Neural cell (in vitro differentiated cells): ENCODE results near the gene FBXO48. TPM values are rescaled to one million over a fixed set of nuclear protein-coding genes. Genes with fewer than 3 reads are reported as not detected.

Experiments used
- H2AFZ ChIP-seq: fragments of 200-600, 300-800 bp; sonication (generic), shearing (Covaris generic); 2 replicates; pipeline ENCODE4 v1.6.0; 2014; ENCODE audit warnings: low read depth, mild to moderate bottlenecking, antibody characterized with exemption, low read length, moderate library complexity
- H3F3A ChIP-seq: fragments of 200-600 bp; shearing (Covaris generic); 2 replicates; pipeline ENCODE4 v1.6.1; 2016; ENCODE audit warnings: mild to moderate bottlenecking, moderate library complexity, mixed read lengths, antibody characterized with exemption, low read length; ENCODE audit not compliant: insufficient read depth, poor library complexity, severe bottlenecking
- H3K27ac ChIP-seq: fragments of 200-600, 300-800 bp; sonication (generic), shearing (Covaris generic); 2 replicates; pipeline ENCODE4 v1.5.1; 2014; ENCODE audit warnings: mild to moderate bottlenecking, low read length, moderate library complexity
- H3K27me3 ChIP-seq: fragments of 300-800, 200-600 bp; sonication (generic), shearing (Covaris generic); 2 replicates; pipeline ENCODE4 v1.6.0; 2014; ENCODE audit warnings: mild to moderate bottlenecking, low read depth, low read length, moderate library complexity; ENCODE audit not compliant: insufficient read depth
- H3K36me3 ChIP-seq: fragments of 300-800, 200-600 bp; sonication (generic), shearing (Covaris generic); 2 replicates; pipeline ENCODE4 v1.5.1; 2014; ENCODE audit warnings: mild to moderate bottlenecking, antibody characterized with exemption, low read length, moderate library complexity; ENCODE audit not compliant: insufficient read depth
- H3K4me2 ChIP-seq: fragments of 300-800, 200-600 bp; sonication (generic), shearing (Covaris generic); 2 replicates; pipeline ENCODE4 v1.6.0; 2014; ENCODE audit warnings: mild to moderate bottlenecking, low read length
- H3K4me3 ChIP-seq: fragments of 300-800, 200-600 bp; sonication (generic), shearing (Covaris generic); 2 replicates; pipeline ENCODE4 v1.5.1; 2014; ENCODE audit warnings: mild to moderate bottlenecking, low read length, moderate library complexity
- H3K79me2 ChIP-seq: fragments of 200-600 bp; shearing (Covaris generic); replicated peaks from 2 replicates; pipeline ENCODE4 v1.6.0; 2014; ENCODE audit warnings: mild to moderate bottlenecking, low read length, moderate library complexity; ENCODE audit not compliant: insufficient read depth
- H3K9ac ChIP-seq: fragments of 300-800, 200-600 bp; sonication (generic), shearing (Covaris generic); 2 replicates; pipeline ENCODE4 v1.6.1; 2016; ENCODE audit warnings: mild to moderate bottlenecking, low read length, mixed read lengths
- H3K9me2 ChIP-seq: fragments of 200-600 bp; shearing (Covaris generic); 2 replicates; pipeline ENCODE4 v1.6.1; 2016; ENCODE audit warnings: mild to moderate bottlenecking, low read length, mixed read lengths; ENCODE audit not compliant: insufficient read depth
- H3K9me3 ChIP-seq: fragments of 200-600, 300-800 bp; sonication (generic), shearing (Covaris generic); 2 replicates; pipeline ENCODE4 v1.6.1; 2016; ENCODE audit warnings: mild to moderate bottlenecking, mixed run types, low read length, moderate library complexity, mixed read lengths
- H4K20me1 ChIP-seq: fragments of 200-600 bp; shearing (Covaris generic); 2 replicates; pipeline ENCODE4 v1.6.1; 2016; ENCODE audit warnings: mild to moderate bottlenecking, mixed run types; ENCODE audit not compliant: insufficient read depth
- EP300 ChIP-seq: fragments of 450-650 bp; conservative IDR thresholded peaks from 2 replicates; pipeline ENCODE4 v1.6.1; 2014; ENCODE audit warnings: antibody characterized with exemption, mild to moderate bottlenecking, moderate library complexity; ENCODE audit not compliant: poor library complexity, severe bottlenecking
- EZH2 ChIP-seq: fragments of 200-600, 300-800 bp; shearing (Covaris generic), sonication (generic); IDR thresholded peaks from 2 replicates; pipeline ENCODE4 v1.6.1; 2014; ENCODE audit warnings: antibody characterized with exemption, low read length, borderline replicate concordance, mild to moderate bottlenecking; ENCODE audit not compliant: insufficient read depth, poor library complexity, severe bottlenecking
- MXI1 ChIP-seq: fragments of 450-650 bp; conservative IDR thresholded peaks from 2 replicates; pipeline ENCODE4 v1.6.1; 2014; ENCODE audit warnings: antibody characterized with exemption, mild to moderate bottlenecking; ENCODE audit not compliant: poor library complexity, severe bottlenecking
- POLR2AphosphoS5 ChIP-seq: IDR thresholded peaks from 2 replicates; pipeline ENCODE4 v1.6.1; 2012
- RAD21 ChIP-seq: fragments of 450-650 bp; conservative IDR thresholded peaks from 2 replicates; pipeline ENCODE4 v1.6.1; 2014; ENCODE audit warnings: antibody characterized with exemption, mild to moderate bottlenecking, moderate library complexity
- SMC3 ChIP-seq: fragments of 450-650 bp; conservative IDR thresholded peaks from 2 replicates; pipeline ENCODE4 v1.6.1; 2014; ENCODE audit warnings: antibody characterized with exemption, mild to moderate bottlenecking, moderate library complexity; ENCODE audit not compliant: poor library complexity
- TAF1 ChIP-seq: IDR thresholded peaks from 2 replicates; pipeline ENCODE4 v1.6.1; 2012; ENCODE audit warnings: low read depth
- polyA plus RNA-seq: library from polyadenylated mRNA; depleted of rRNA; stranded (reverse); fragments of >200 nt; gene quantifications from 2 replicates; pipeline ENCODE4 v1.2.3, GENCODE V29; 2014
- TF ChIP-seq, protein P1 (sequence below): fragments of 450-650 bp; IDR thresholded peaks from 2 replicates; pipeline ENCODE4 v1.5.1; 2014; ENCODE audit warnings: antibody characterized with exemption, mild to moderate bottlenecking, moderate library complexity; ENCODE audit not compliant: poor library complexity, severe bottlenecking
- TF ChIP-seq, protein P2 (sequence below): IDR thresholded peaks from 2 replicates; pipeline ENCODE4 v1.6.1; 2012; ENCODE audit warnings: borderline replicate concordance

The FBXO48 gene
- polyA plus RNA-seq, 1 donor from 2014 or later: 0.45 TPM

DNA sequence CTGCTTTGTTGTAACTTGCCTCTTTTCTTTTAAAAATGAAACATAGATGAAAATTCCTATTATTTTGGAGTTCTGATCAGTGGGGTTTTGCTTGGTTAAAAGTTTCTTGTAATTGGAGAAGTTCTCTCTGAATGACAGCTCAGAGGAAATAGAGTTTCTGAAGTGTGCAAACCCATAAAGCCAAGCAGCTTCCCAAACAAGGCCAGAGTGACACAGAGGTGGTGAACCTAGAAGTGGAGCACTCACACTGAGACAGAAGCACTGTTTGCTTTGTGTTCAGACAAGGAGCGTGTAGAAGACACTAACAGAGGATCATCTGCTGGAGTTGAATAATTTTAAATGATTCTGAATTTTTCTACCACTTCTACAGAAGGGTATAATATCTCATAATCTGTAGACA, 49.2 kb downstream of the FBXO48 start:
- Histone ChIP-seq H3K9me3 (no peaks in the 10 kb centered on the region), H3K4me3 (no peak overlapping the region), H3K9ac (no peak overlapping the region), H2AFZ (no peak overlapping the region), H4K20me1 (no peaks in the 10 kb centered on the region), H3K79me2 (no peaks in the 10 kb centered on the region), H3K27ac (no peak overlapping the region), H3F3A (no peaks in the 10 kb centered on the region), H3K9me2 (no peaks in the 10 kb centered on the region), H3K36me3 (no peaks in the 10 kb centered on the region), H3K4me2 (no peak overlapping the region), H3K27me3 (no peaks in the 10 kb centered on the region)
- TF ChIP-seq MXI1 (no peak), TAF1 (no peak), EP300 (no peak), RAD21 (no peak), EZH2 (no peak), SMC3 (no peak), POLR2AphosphoS5 (no peak)
- TF ChIP-seq, protein P1, sequence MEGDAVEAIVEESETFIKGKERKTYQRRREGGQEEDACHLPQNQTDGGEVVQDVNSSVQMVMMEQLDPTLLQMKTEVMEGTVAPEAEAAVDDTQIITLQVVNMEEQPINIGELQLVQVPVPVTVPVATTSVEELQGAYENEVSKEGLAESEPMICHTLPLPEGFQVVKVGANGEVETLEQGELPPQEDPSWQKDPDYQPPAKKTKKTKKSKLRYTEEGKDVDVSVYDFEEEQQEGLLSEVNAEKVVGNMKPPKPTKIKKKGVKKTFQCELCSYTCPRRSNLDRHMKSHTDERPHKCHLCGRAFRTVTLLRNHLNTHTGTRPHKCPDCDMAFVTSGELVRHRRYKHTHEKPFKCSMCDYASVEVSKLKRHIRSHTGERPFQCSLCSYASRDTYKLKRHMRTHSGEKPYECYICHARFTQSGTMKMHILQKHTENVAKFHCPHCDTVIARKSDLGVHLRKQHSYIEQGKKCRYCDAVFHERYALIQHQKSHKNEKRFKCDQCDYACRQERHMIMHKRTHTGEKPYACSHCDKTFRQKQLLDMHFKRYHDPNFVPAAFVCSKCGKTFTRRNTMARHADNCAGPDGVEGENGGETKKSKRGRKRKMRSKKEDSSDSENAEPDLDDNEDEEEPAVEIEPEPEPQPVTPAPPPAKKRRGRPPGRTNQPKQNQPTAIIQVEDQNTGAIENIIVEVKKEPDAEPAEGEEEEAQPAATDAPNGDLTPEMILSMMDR: no peak
- TF ChIP-seq, protein P2, sequence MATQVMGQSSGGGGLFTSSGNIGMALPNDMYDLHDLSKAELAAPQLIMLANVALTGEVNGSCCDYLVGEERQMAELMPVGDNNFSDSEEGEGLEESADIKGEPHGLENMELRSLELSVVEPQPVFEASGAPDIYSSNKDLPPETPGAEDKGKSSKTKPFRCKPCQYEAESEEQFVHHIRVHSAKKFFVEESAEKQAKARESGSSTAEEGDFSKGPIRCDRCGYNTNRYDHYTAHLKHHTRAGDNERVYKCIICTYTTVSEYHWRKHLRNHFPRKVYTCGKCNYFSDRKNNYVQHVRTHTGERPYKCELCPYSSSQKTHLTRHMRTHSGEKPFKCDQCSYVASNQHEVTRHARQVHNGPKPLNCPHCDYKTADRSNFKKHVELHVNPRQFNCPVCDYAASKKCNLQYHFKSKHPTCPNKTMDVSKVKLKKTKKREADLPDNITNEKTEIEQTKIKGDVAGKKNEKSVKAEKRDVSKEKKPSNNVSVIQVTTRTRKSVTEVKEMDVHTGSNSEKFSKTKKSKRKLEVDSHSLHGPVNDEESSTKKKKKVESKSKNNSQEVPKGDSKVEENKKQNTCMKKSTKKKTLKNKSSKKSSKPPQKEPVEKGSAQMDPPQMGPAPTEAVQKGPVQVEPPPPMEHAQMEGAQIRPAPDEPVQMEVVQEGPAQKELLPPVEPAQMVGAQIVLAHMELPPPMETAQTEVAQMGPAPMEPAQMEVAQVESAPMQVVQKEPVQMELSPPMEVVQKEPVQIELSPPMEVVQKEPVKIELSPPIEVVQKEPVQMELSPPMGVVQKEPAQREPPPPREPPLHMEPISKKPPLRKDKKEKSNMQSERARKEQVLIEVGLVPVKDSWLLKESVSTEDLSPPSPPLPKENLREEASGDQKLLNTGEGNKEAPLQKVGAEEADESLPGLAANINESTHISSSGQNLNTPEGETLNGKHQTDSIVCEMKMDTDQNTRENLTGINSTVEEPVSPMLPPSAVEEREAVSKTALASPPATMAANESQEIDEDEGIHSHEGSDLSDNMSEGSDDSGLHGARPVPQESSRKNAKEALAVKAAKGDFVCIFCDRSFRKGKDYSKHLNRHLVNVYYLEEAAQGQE: no peak

DNA sequence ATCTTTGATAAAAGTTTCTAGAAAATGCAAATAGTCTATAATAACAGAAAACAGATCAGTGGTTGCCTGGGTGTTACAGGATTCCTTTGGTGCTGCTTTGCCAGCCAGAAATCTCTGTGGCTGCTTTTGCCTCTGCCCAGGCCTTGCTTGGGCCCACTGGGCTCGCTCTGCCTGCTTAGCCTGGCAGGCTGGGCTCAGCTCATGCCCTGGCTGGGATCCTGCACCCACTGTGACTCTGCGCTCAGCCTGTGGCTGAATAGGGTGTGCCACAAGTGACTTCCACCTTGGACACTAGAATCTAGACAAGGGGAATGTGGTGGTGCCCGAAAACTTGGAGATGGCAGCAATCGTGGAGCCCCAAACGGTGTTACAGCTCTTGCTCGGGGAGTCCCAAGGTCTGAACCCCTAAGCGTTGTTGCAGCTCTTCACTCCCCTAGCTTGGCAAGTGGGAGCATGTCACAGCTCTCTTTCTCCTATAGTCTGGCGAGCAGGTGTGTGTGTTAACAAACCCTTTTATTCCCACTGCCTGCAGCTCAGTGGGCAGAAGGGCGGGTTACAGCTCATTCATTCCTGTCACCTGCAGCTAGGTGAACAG, 50.9 kb downstream of the FBXO48 start:
- Histone ChIP-seq H3K9me3 (no peaks in the 10 kb centered on the region), H4K20me1 (no peaks in the 10 kb centered on the region), H3K36me3 (no peaks in the 10 kb centered on the region), H3K27ac (no peak overlapping the region), H3K27me3 (no peaks in the 10 kb centered on the region), H2AFZ (no peak overlapping the region), H3F3A (no peaks in the 10 kb centered on the region), H3K79me2 (no peaks in the 10 kb centered on the region), H3K9me2 (no peaks in the 10 kb centered on the region), H3K4me3 (no peak overlapping the region), H3K4me2 (no peak overlapping the region), H3K9ac (no peak overlapping the region)
- TF ChIP-seq, protein P2: no peak
- TF ChIP-seq, protein P1: no peak
- TF ChIP-seq RAD21 (no peak), MXI1 (no peak), EZH2 (no peak), SMC3 (no peak), POLR2AphosphoS5 (no peak), TAF1 (no peak), EP300 (no peak)
